Thymus (tissue), 11 donors: ENCODE measurements around the gene PACS2. TPM values are rescaled to one million over a fixed set of nuclear protein-coding genes. Genes with fewer than 3 reads are reported as not detected.
A peak's percentile ranks its signal among the peaks of the same experiment; 100 is the strongest.

ENCODE experiments used
- DNase-seq, 9 donors: peaks; one replicate each; pipeline ENCODE4 v3.0.0-alpha.2; 2013; ENCODE audit warnings: low spot score in 9 of 9, low read depth in 6 of 9, missing footprints in 1 of 9
- H3K27ac ChIP-seq, 2 donors: one replicate each; pipeline ENCODE4 v1.5.1; 2013; ENCODE audit warnings: control low read depth in 1 of 2, low read depth in 1 of 2, low read length in 1 of 2, mild to moderate bottlenecking in 1 of 2, moderate library complexity in 1 of 2
- H3K27me3 ChIP-seq, 2 donors: one replicate each; pipeline ENCODE4 v1.5.1; 2013; ENCODE audit warnings: low read length in 1 of 2; ENCODE audit not compliant: control insufficient read depth in 2 of 2, insufficient read depth in 1 of 2
- H3K36me3 ChIP-seq, 2 donors: one replicate each; pipeline ENCODE4 v1.5.1; 2013; ENCODE audit warnings: low read length in 1 of 2, mild to moderate bottlenecking in 1 of 2, moderate library complexity in 1 of 2; ENCODE audit not compliant: control insufficient read depth in 2 of 2, insufficient read depth in 2 of 2
- H3K4me1 ChIP-seq, 2 donors: one replicate each; pipeline ENCODE4 v1.5.1; 2013; ENCODE audit warnings: low read length in 2 of 2; ENCODE audit not compliant: control insufficient read depth in 2 of 2, insufficient read depth in 2 of 2
- H3K4me3 ChIP-seq, 2 donors: one replicate each; pipeline ENCODE4 v1.5.1; 2013; ENCODE audit warnings: low read length in 2 of 2, control low read depth in 1 of 2, mild to moderate bottlenecking in 1 of 2
- H3K9me3 ChIP-seq, 2 donors: one replicate each; pipeline ENCODE4 v1.5.1; 2013; ENCODE audit warnings: low read length in 1 of 2, mild to moderate bottlenecking in 1 of 2; ENCODE audit not compliant: control insufficient read depth in 2 of 2, insufficient read depth in 1 of 2
- WGBS: extraction: QIAGEN DNeasy Blood & Tissue Kit; methylation state at CpG from one replicate; pipeline ENCODE4 v1.1.7; 2013; 5-methylcytosine and 5-hydroxymethylcytosine counted together
- polyA plus RNA-seq: library from polyadenylated mRNA; stranded (reverse); fragments of 200-250 nt; gene quantifications from one replicate; pipeline ENCODE4 v1.2.3, GENCODE V29; 2013
- total RNA-seq: library from RNA; stranded (reverse); fragments of 120-200 nt; gene quantifications from one replicate; pipeline ENCODE4 v1.2.4, GENCODE V29; 2013
- donor health status: healthy.

Gene PACS2
- total and polyA plus RNA-seq, 2 donors: 20.5 to 64.6 TPM

DNA sequence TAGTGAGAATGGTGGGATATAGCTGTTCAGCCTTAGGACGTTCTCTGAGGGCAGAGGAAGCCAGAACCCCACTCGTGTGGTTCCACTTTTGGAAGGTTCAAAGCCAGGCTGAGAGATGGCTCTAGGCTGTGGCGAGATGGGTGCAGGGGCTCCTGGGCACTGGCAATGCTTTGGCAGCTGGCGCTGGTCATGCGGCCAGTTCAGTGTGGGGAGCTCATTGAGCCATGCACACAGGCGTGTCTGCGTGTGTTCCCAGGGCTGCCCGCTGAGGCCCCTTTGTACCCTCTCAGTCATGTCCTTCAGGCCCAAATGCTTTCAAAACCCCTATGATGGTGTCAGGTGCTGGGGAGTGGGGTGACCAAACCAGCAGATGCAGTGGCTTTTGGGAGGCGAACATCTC lies 85.5 kb downstream of the PACS2 start:
- DNase-seq: no peak
- Histone ChIP-seq H3K9me3 (peaks cover 0 to 5% of the 10 kb centered on the region in 2 donors), H3K27ac (no peak overlapping the region), H3K4me3 (no peak overlapping the region), H3K4me1 (peaks cover 18 to 35% of the 10 kb centered on the region in 2 donors), H3K36me3 (peaks cover 9 to 10% of the 10 kb centered on the region in 2 donors), H3K27me3 (no peaks in the 10 kb centered on the region)
- 95% methylated on average over 9 of the region's 9 CpGs for WGBS

DNA sequence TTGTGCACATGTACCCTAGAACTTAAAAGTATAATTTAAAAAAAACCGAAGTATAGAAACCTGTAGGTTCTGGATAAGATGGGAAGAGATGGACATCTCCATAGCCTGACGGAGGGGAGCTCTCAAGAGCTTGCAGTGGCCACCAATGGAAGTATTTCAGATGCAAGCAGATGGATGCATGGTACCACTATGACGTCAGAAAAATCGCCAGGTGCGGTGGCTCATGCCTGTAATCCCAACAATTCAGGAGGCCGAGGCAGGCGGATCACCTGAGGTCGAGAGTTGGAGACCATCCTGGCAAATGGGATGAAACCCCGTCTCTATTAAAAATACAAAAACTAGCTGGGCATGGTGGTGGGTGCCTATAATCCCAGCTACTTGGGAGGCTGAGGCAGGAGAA lies 87.2 kb downstream of the PACS2 start:
- Histone ChIP-seq H3K27ac (no peak overlapping the region), H3K4me1 (peaks cover 18 to 35% of the 10 kb centered on the region in 2 donors), H3K36me3 (peaks cover 9 to 10% of the 10 kb centered on the region in 2 donors), H3K27me3 (no peaks in the 10 kb centered on the region), H3K9me3 (peaks cover 0 to 5% of the 10 kb centered on the region in 2 donors), H3K4me3 (no peak overlapping the region)
- whole genome bisulfite sequencing: 99% methylated on average over 9 of the region's 9 CpGs
- DNase-seq: no peak

DNA sequence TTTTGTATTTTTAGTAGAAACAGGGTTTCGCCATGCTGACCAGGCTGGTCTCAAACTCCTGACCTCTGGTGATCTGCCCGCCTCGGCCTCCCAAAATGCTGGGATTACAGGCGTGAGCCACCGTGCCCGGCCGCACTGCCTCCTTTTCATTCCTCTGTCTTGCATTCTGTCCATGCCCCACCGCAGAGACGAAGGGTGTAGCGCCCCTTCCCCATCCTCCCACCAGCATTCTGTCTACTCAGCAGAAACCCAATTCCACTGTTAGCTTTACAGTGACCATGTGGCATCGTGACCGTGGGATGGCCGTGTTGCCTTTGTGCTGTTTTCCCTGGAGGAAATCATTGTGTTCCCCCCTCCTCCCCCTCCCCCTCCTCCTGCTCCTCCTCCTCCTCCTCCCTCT lies 94.0 kb downstream of the PACS2 start:
- WGBS: 96% methylated on average over 13 of the region's 13 CpGs
- Histone ChIP-seq H3K27ac (no peak overlapping the region), H3K27me3 (peaks cover 21 to 41% of the 10 kb centered on the region in 2 donors), H3K4me1 (peaks cover 13 to 23% of the 10 kb centered on the region in 2 donors), H3K9me3 (no peaks in the 10 kb centered on the region), H3K4me3 (no peak overlapping the region), H3K36me3 (no peaks in the 10 kb centered on the region)
- DNase-seq: no peak

DNA sequence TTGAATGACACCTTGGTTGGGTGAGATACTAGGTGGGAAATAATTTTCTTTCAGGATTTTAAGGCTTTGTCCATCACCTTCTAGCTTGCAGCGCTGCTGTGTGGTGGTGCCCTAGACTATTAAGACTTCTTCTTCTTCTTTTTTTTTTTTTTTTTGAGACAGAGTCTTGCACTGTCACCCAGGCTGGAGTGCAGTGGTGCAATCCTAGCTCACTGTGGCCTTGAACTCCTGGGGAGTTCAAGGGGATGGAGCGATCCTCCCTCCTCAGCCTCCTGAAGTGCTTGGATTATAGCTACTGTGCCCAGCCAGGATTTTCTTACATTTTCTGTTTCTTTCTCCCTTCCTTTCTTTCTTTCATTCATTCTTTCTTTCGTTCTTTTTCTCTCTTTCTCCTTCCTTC lies 94.8 kb downstream of the PACS2 start:
- Histone ChIP-seq H3K36me3 (no peaks in the 10 kb centered on the region), H3K4me1 (peaks cover 8 to 20% of the 10 kb centered on the region in 2 donors), H3K4me3 (no peak overlapping the region), H3K9me3 (no peaks in the 10 kb centered on the region), H3K27me3 (peaks cover 23 to 49% of the 10 kb centered on the region in 2 donors), H3K27ac (no peak overlapping the region)
- DNase-seq: no peak
- WGBS: 95% methylated on average over 3 of the region's 3 CpGs

DNA sequence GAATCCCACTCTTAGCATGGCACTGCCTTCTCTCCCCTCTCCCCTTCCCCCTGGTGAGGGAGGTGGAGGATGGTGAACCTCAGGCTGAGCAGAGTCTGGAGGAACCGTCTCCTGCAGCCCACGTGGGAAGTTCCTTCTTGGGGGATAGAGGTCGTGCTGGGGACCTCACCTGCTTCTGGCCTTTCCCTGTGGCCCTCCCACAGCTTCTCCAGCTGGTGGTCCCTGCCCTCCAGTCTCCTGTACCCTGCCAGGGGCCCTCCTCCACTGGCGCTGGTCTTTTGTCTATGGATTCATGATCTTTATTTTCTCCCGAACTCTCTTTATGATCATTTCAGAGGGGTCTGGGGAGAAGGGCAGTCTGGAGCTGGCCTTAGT lies 96.1 kb downstream of the PACS2 start:
- 71% methylated on average over 5 of the region's 5 CpGs for WGBS
- peaks cover 23 to 53% of the 10 kb centered on the region in 2 donors for H3K27me3 ChIP-seq
- no peaks in the 10 kb centered on the region for H3K36me3 ChIP-seq
- no peaks in the 10 kb centered on the region for H3K9me3 ChIP-seq
- H3K27ac ChIP-seq: no peak overlapping the region
- no peak for DNase-seq
- H3K4me1 ChIP-seq: peaks cover 6 to 27% of the 10 kb centered on the region in 2 donors
- H3K4me3 ChIP-seq: no peak overlapping the region

DNA sequence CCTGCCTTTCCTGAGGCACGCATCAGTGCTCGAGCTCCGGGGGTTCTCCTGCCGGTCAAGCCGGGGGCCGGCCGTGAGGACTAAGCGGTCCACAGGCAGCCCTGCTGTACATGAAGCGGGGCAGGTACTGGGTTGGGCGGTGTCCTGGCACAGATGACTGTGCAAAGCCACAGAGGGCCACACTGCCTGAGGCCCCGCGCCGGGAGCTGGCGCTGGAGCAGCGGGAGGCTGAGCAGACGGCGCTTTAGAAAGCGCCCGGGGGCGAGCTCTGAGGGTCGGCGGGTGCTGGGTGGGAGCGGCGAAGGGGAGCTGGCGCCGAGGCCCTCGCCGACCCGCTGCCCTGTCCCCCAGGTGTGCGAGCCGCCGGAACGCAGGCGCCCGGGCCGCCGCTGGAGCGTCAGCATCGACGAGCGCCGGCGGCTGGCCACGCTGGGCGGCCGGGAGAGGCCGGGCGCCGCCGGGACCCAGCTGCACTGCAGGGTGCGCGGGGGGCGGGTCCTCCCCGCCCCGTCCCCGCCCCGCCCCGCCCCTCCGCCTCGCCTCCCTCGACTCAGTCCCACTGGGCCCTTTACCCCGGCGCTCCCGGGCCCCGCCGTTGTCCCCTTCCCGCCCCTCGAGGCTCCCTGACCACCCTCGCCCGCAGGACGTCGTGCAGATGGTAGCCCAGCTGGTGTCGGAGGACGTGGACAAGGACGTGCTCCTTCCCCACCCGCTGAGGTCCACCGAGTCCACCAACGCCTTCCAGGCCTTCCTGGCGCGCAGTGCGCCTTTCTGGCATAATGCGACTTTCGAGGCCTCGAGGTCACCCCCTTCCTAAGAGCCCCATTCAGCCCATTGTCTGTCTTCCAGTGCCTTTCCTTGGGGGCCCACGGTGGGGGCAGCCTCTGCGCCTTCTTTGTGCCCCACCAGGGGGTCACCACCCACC lies 96.7 kb downstream of the PACS2 start:
- no peaks in the 10 kb centered on the region for H3K9me3 ChIP-seq
- 14% methylated on average over 86 of the region's 86 CpGs for WGBS
- no peak overlapping the region for H3K27ac ChIP-seq
- peak overlapping the region in 1 of 2 donors; percentile 50 for H3K4me3 ChIP-seq
- peaks cover 23 to 53% of the 10 kb centered on the region in 2 donors for H3K27me3 ChIP-seq
- H3K4me1 ChIP-seq: peaks cover 6 to 28% of the 10 kb centered on the region in 2 donors
- H3K36me3 ChIP-seq: no peaks in the 10 kb centered on the region
- peak in 1 of 9 donors; percentile 56 for DNase-seq

DNA sequence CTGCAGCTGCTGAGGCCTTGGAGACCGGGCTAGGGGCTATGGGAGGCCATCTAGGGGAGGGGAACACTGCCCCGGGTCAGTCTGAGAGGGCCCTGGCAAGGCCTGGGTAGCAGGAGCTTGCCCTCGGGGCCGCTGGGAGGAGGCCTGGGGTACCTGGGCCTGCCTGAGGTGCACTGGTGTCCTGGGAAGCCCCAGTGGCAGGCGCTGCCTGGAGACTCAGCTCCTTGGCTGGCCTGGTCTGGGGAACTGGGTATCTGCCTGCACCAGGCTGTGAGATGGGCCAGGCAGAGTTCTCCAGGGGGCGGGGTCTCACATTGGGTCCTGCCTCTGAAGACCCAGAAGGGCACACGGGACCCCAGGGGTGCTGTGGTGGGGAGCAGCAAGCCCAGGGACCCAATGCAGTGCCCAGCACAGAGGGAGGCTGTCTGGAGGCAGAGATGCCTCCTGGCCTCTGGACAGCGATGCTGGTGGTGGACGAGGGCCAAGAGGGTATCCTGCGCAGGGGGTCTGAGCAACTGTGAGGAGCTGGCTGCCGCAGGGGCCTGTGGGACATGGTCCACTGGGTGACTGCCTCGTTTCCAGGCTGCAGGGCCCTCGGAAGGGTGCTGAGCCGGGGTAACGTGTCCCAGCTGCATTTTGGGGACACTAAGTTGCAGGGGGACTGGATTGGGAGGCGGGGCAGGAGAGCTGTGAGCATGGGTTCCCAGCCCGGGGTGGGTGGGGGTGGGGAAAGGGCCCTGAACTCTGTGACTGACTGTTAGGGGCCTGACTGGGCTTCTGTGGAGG lies 97.6 kb downstream of the PACS2 start:
- 87% methylated on average over 17 of the region's 17 CpGs for WGBS
- DNase-seq: no peak
- Histone ChIP-seq H3K9me3 (no peaks in the 10 kb centered on the region), H3K36me3 (no peaks in the 10 kb centered on the region), H3K4me3 (no peak overlapping the region), H3K27ac (no peak overlapping the region), H3K4me1 (peaks cover 6 to 28% of the 10 kb centered on the region in 2 donors), H3K27me3 (peaks cover 23 to 53% of the 10 kb centered on the region in 2 donors)

DNA sequence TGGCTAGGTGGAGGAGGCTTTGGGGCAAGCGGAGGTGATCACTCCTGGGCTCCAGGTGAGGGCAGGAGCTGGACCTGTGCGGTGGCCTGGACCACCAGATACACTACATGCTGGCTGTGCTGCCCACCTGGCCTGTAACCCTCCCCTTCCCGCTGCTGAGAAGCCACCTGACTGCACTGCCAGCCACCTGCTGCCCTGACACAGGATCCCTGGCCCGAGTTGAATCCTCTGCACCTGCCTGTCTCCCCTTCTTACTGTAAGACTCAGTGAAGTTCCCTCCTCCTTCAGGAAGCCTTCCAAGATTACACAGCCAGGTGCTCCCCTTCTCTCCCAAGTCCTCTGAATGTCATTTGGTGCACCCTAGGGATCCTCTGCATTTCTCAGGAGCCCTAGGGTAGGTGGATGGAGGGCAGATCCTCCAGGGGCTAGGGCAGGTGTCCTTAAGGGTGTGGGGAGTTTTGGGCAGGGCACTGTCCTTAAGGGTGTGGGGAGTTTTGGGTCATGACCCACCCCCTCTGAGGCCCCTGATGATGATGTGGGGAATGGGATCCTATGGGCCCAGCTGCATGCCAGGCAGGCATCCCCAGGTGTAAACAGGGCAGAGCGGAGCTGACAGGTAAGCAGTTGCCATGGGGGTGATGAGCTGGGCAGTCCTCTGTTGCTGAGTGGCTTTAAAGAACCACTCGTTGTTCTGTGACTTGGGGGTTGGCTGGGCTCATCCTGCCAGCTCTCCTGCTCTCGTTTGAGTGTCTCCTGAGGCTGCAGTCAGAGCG lies 98.4 kb downstream of the PACS2 start:
- H3K27ac ChIP-seq: no peak overlapping the region
- H3K27me3 ChIP-seq: peaks cover 23 to 53% of the 10 kb centered on the region in 2 donors
- H3K4me3 ChIP-seq: no peak overlapping the region
- peaks cover 6 to 28% of the 10 kb centered on the region in 2 donors for H3K4me1 ChIP-seq
- no peaks in the 10 kb centered on the region for H3K36me3 ChIP-seq
- 88% methylated on average over 8 of the region's 8 CpGs for WGBS
- DNase-seq: no peak
- no peaks in the 10 kb centered on the region for H3K9me3 ChIP-seq
